ENCODE data around the gene PTAFR.

PTAFR gene

GRCh38 chr1:28170001-28170596 lies 6.4 kb downstream of the PTAFR start:
- Histone ChIP-seq H3K27me3 (ENCODE audit: insufficient read depth, low read length) (no peaks in the 10 kb centered on the region), H3K4me1 (ENCODE audit: insufficient read depth, low read length) (peaks cover 10% of the 10 kb centered on the region), H3K9me3 (ENCODE audit: low read length) (no peaks in the 10 kb centered on the region), H3K4me3 (ENCODE audit: low read length) (no peak overlapping the region), H3K36me3 (ENCODE audit: insufficient read depth, low read length) (no peaks in the 10 kb centered on the region), H2AFZ (ENCODE audit: low read depth, low read length) (no peak overlapping the region)

- Histone ChIP-seq H3K4me1 (ENCODE audit: insufficient read depth, low read length) (peaks cover 12% of the 10 kb centered on the region), H3K36me3 (ENCODE audit: insufficient read depth, low read length) (no peaks in the 10 kb centered on the region), H3K4me3 (ENCODE audit: low read length) (no peak overlapping the region), H2AFZ (ENCODE audit: low read depth, low read length) (no peak overlapping the region), H3K9me3 (ENCODE audit: low read length) (no peaks in the 10 kb centered on the region), H3K27me3 (ENCODE audit: insufficient read depth, low read length) (no peaks in the 10 kb centered on the region)
Measured at GRCh38 chr1:28163496-28164161, 12.9 kb downstream of the PTAFR start.

- Histone ChIP-seq H3K4me1 (ENCODE audit: insufficient read depth, low read length) (peaks cover 12% of the 10 kb centered on the region), H3K27me3 (ENCODE audit: insufficient read depth, low read length) (no peaks in the 10 kb centered on the region), H3K9me3 (ENCODE audit: low read length) (no peaks in the 10 kb centered on the region), H2AFZ (ENCODE audit: low read depth, low read length) (no peak overlapping the region), H3K36me3 (ENCODE audit: insufficient read depth, low read length) (no peaks in the 10 kb centered on the region), H3K4me3 (ENCODE audit: low read length) (no peak overlapping the region)
Measured at GRCh38 chr1:28162151-28162550, 14.3 kb downstream of the PTAFR start.

GRCh38 chr1:28161751-28162150 lies 14.7 kb downstream of the PTAFR start:
- Histone ChIP-seq H3K4me3 (ENCODE audit: low read length) (no peak overlapping the region), H3K4me1 (ENCODE audit: insufficient read depth, low read length) (peaks cover 12% of the 10 kb centered on the region), H3K9me3 (ENCODE audit: low read length) (no peaks in the 10 kb centered on the region), H3K27me3 (ENCODE audit: insufficient read depth, low read length) (no peaks in the 10 kb centered on the region), H2AFZ (ENCODE audit: low read depth, low read length) (no peak overlapping the region), H3K36me3 (ENCODE audit: insufficient read depth, low read length) (no peaks in the 10 kb centered on the region)

- Histone ChIP-seq H3K4me1 (ENCODE audit: insufficient read depth, low read length) (peaks cover 12% of the 10 kb centered on the region), H3K9me3 (ENCODE audit: low read length) (no peaks in the 10 kb centered on the region), H3K27me3 (ENCODE audit: insufficient read depth, low read length) (no peaks in the 10 kb centered on the region), H2AFZ (ENCODE audit: low read depth, low read length) (no peak overlapping the region), H3K36me3 (ENCODE audit: insufficient read depth, low read length) (no peaks in the 10 kb centered on the region), H3K4me3 (ENCODE audit: low read length) (no peak overlapping the region)
Measured at GRCh38 chr1:28160782-28161266, 15.7 kb downstream of the PTAFR start.

GRCh38 chr1:28159680-28160079 lies 16.8 kb downstream of the PTAFR start:
- Histone ChIP-seq H2AFZ (ENCODE audit: low read depth, low read length) (no peak overlapping the region), H3K36me3 (ENCODE audit: insufficient read depth, low read length) (no peaks in the 10 kb centered on the region), H3K4me1 (ENCODE audit: insufficient read depth, low read length) (peaks cover 11% of the 10 kb centered on the region), H3K27me3 (ENCODE audit: insufficient read depth, low read length) (no peaks in the 10 kb centered on the region), H3K9me3 (ENCODE audit: low read length) (no peaks in the 10 kb centered on the region), H3K4me3 (ENCODE audit: low read length) (no peak overlapping the region)

GRCh38 chr1:28159243-28159642 lies 17.2 kb downstream of the PTAFR start:
- Histone ChIP-seq H3K4me1 (ENCODE audit: insufficient read depth, low read length) (peaks cover 7% of the 10 kb centered on the region), H3K4me3 (ENCODE audit: low read length) (no peak overlapping the region), H2AFZ (ENCODE audit: low read depth, low read length) (no peak overlapping the region), H3K36me3 (ENCODE audit: insufficient read depth, low read length) (no peaks in the 10 kb centered on the region), H3K27me3 (ENCODE audit: insufficient read depth, low read length) (no peaks in the 10 kb centered on the region), H3K9me3 (ENCODE audit: low read length) (no peaks in the 10 kb centered on the region)

- H3K36me3 ChIP-seq (ENCODE audit: insufficient read depth, low read length), result no peaks in the 10 kb centered on the region
- H2AFZ ChIP-seq (ENCODE audit: low read depth, low read length), result no peak overlapping the region
Measured at GRCh38 chr1:28157894-28158293, 18.6 kb downstream of the PTAFR start.

GRCh38 chr1:28156821-28157220 lies 19.7 kb downstream of the PTAFR start:
- Histone ChIP-seq H3K4me1 (ENCODE audit: insufficient read depth, low read length) (no peaks in the 10 kb centered on the region), H3K27me3 (ENCODE audit: insufficient read depth, low read length) (no peaks in the 10 kb centered on the region), H2AFZ (ENCODE audit: low read depth, low read length) (no peak overlapping the region), H3K4me3 (ENCODE audit: low read length) (no peak overlapping the region), H3K36me3 (ENCODE audit: insufficient read depth, low read length) (no peaks in the 10 kb centered on the region), H3K9me3 (ENCODE audit: low read length) (no peaks in the 10 kb centered on the region)

More at GRCh38 chr1:28157894-28158293, 18.6 kb downstream of the PTAFR start:
- Histone ChIP-seq H3K27me3 (ENCODE audit: insufficient read depth, low read length) (no peaks in the 10 kb centered on the region), H3K4me1 (ENCODE audit: insufficient read depth, low read length) (no peaks in the 10 kb centered on the region), H3K4me3 (ENCODE audit: low read length) (no peak overlapping the region), H3K9me3 (ENCODE audit: low read length) (no peaks in the 10 kb centered on the region)

GRCh38 chr1:28155628-28156027 lies 20.9 kb downstream of the PTAFR start:
- H3K36me3 ChIP-seq (ENCODE audit: insufficient read depth, low read length), result no peaks in the 10 kb centered on the region
- no peak overlapping the region for H3K4me3 ChIP-seq (ENCODE audit: low read length)
- H3K4me1 ChIP-seq (ENCODE audit: insufficient read depth, low read length), result no peaks in the 10 kb centered on the region
- no peak overlapping the region for H2AFZ ChIP-seq (ENCODE audit: low read depth, low read length)
- no peaks in the 10 kb centered on the region for H3K27me3 ChIP-seq (ENCODE audit: insufficient read depth, low read length)
- H3K9me3 ChIP-seq (ENCODE audit: low read length), result no peaks in the 10 kb centered on the region

- Histone ChIP-seq H3K9me3 (ENCODE audit: low read length) (no peaks in the 10 kb centered on the region), H3K4me1 (ENCODE audit: insufficient read depth, low read length) (no peaks in the 10 kb centered on the region), H3K27me3 (ENCODE audit: insufficient read depth, low read length) (no peaks in the 10 kb centered on the region), H2AFZ (ENCODE audit: low read depth, low read length) (no peak overlapping the region), H3K4me3 (ENCODE audit: low read length) (no peak overlapping the region), H3K36me3 (ENCODE audit: insufficient read depth, low read length) (no peaks in the 10 kb centered on the region)
Measured at GRCh38 chr1:28154078-28154594, 22.4 kb downstream of the PTAFR start.

GRCh38 chr1:28150125-28150780 lies 26.2 kb downstream of the PTAFR start:
- Histone ChIP-seq H3K27me3 (ENCODE audit: insufficient read depth, low read length) (no peaks in the 10 kb centered on the region), H3K36me3 (ENCODE audit: insufficient read depth, low read length) (no peaks in the 10 kb centered on the region), H2AFZ (ENCODE audit: low read depth, low read length) (no peak overlapping the region), H3K4me1 (ENCODE audit: insufficient read depth, low read length) (no peaks in the 10 kb centered on the region), H3K4me3 (ENCODE audit: low read length) (no peak overlapping the region), H3K9me3 (ENCODE audit: low read length) (no peaks in the 10 kb centered on the region)

GRCh38 chr1:28148880-28149195 lies 27.7 kb downstream of the PTAFR start:
- H3K4me3 ChIP-seq (ENCODE audit: low read length), result no peak overlapping the region
- H3K27me3 ChIP-seq (ENCODE audit: insufficient read depth, low read length), result no peaks in the 10 kb centered on the region
- no peak overlapping the region for H2AFZ ChIP-seq (ENCODE audit: low read depth, low read length)
- H3K9me3 ChIP-seq (ENCODE audit: low read length), result no peaks in the 10 kb centered on the region
- H3K36me3 ChIP-seq (ENCODE audit: insufficient read depth, low read length), result no peaks in the 10 kb centered on the region
- H3K4me1 ChIP-seq (ENCODE audit: insufficient read depth, low read length), result no peaks in the 10 kb centered on the region

Measured in neuron (in vitro differentiated cells).